HG03066 (cell line): ENCODE results near the gene MMP20.

ENCODE experiments used
- ATAC-seq: cut with Tn5 transposase; IDR thresholded peaks from one replicate; pipeline ENCODE4 v1.9.1; 2021; ENCODE audit warnings: low read depth; ENCODE audit not compliant: unreplicated experiment

Gene MMP20

DNA sequence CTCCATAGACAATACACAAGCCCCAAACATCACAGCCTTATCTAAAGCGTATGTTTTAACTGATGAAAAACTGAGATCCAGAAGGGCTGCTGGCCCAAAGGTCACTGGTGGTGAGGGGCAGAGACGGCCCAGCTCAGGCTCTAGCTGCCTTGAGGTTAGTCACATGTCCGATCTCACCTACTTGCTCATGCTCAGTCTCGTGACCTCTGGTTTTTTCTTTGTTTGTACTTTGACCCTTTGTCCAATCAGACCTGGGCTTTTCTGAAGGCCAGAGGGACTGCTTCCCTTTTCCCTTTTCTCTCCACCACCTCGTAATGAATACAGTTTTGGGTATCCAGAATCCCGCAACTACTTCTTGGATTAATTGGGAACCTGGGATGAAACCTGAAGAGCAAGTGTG is 28.6 kb downstream of the MMP20 start:
- no peak for ATAC-seq

DNA sequence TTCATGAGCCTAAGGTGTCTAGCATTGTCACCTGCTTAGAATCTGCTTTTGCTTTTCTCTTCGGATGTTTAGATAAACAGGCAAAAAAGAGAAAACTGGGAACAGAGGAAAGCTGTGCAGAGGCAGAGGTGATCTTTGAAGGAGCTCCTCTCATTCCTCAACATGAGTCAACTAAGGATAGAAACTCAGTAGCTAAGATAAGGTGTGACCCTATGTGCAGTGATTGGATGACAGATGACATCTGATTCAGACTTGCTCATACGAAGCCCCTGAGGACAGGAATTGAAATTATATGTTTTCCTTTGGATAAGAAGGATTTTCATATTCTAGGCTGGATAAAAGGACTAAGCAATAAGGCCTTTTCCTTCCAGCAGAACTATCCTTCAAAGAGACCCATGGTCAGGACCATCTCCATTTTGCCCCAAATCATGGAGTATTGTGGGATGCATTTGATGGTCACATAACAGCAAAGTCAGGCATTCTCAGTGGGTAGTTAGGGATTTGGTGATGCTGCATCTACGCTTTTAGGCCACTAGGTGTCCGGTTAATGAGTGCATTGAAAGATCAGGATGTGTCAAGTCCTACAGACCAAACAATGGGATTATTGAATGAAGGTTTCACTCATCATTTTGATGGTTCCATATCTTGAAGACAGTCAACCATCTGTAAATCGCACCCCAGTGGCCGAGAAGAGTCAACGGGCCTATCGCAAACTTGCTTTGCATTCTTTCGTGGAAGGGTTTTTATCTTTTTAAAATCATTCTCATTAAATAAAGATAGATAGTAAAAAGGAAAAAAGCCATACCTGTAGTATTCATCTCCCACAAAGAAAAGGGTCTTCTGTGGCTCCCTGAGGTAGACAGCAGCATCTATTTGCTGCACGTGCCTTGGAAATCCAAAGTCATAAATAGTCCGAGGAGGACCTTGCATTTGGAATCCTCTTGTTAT is 32.2 kb downstream of the MMP20 start:
- no peak for ATAC-seq

DNA sequence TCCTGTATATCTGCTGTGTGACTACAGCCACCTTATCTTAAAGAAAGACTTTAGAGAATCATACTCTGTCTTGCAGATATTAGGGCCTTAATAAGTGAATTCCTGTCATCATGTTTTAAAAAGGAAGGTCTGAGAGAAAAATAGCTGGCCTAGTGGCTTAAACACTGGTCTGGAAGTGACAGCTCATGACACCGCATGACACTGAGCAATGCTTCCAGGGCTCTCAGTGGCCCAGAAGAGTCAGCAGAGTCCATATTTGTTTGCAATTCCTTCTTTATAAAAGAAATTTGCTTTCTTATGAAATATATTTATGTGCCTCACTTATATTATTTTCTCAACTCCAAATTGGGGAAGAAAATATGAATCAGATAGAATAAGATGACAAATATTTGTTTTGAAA is 33.0 kb downstream of the MMP20 start:
- ATAC-seq: no peak

DNA sequence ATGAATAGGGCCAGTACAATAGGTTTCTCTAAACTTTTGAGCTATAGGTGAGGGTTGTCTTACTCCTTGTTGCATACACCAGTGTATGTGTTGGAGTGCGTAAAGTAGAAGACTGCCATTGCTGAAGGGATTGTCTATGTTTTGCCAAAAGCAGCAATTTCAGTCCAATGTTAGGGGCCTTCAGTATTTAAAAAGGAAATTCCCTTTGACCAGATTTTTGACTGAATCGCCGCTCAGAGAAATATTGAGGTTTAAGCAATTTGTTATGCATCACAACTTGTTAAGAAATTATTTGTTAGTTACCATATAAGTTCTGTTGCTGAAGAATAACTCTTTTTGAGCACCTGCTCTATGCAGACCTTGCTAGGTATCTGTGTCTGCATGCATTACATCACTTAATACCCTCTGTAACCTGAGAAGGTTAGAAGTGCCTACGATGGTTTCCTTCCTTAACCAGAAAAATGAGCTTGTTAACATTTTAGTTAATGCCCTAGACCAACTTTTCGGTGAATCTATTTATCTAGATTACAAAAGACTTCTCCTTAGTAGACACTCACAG is 33.9 kb downstream of the MMP20 start:
- ATAC-seq: no peak

DNA sequence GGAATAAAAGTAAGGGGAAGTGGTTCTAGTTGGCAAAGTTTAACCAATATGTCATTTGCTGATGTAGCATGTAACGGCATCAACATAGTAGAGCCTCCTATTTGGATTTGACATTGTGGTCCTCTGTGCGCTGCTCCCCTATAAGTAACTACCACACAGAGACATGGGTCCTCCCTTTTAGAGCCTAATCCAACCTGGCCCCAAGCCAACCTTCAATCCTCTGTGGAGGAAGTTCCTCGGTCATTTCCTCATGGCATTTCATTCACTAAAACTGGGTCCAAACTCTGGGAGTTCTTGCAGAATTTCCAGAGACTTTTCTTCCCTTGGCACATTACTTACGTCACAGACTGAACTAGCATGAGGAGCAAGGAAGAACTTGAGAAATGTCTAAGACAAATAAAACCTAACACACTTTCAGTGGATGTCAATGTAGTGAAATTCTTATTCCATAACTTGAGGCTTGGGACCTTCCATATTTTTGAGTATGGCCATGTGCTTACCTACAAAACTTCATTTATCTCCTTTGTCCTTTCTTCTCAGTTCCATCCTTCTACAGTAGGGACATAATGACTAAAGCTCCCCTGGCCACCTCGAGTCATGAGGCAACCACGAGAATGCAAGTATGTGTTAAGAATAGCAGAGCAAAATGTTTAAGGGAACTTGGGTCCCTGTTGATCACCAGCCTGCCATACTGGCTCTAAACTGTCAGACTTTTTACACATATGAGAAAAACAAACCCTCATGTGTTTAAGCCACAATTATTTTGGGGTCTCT is 34.7 kb downstream of the MMP20 start:
- ATAC-seq: no peak

DNA sequence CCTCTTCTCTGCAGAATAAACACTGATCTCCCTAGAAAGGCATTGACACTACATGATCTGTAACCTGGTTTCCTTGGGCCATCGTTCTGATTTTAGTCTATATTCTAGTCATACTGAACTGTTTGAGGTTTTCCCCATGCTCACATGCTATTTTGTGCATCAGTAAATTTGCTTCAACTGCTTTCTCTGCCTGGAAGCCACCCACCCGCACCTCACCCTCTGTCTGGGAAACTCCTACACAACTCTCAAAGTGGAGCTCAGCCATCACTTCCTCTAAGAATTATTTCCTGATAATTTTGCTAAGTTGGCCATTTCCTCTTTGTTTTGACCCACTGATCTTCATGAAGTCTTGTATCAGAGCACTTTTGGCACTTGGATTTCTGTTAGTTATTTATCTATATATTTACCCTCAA is 36.1 kb downstream of the MMP20 start:
- peak; percentile 67 for ATAC-seq

DNA sequence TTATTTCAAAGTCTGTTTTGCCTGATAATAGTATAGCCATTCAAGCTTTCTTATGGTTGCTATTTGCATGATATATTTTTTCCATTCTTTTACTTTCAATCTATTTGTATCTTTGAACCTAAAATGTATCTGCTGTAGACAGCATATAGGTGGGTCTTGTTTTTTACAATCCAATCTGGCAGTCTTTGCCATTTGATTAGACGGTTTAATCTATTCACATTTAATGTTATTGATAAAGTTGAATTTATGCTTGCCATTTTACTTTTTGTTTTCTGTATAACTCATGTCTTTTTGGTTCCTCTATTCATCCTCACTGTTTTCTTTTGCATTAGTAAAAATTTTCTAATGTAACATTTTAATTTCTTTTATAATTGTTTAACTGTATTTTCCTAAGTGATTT is 37.4 kb downstream of the MMP20 start:
- no peak for ATAC-seq

DNA sequence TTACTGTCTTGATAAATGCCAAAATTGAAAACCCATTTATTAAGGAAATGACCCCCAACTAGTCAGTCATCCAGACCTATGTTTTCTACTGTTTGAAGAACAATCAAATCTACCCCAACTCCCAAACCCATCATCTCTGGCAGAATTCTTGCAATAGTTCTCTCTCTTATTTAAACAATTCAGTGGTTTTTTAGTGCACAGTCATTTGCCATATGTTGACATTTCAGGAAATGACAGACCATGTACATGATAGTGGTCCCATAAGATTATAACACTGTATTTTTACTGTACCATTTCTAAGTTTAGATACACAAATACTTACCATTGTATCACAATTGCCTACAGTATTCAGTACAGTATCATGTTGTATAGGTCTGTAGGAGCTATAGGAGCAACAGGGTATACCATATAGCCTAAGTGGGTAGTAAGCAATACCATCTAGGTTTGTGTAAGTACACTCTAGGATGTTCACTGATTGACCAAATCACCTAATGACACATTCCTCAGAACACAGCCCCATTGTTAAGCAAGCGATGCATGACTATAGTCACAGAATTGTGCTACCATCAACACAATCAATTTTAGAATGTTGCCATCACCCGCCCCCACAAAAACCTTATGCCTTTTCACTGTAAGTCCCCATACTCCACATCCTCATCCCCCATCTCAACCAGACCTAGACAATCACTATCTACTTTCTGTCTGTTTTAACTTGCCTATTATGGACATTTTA is 41.8 kb downstream of the MMP20 start:
- ATAC-seq: no peak

DNA sequence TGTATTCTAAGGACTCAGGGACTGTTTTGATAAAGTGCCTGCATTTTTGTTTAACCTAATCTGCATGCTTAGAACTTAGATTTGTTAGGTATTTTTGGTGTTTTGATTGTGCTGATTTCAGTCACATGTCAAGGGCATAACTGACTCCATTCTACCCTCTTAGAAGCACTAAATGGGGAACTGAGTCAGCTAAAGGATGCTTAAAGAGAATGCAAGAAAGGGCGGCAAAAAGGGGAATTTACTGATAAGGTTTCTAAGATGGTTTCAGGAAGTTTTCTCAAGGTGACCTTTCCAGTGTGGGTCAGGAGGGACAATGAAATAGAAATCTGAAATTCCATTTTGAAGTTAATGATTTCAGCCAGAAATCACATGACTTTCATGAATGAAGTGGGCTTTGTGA is 43.0 kb downstream of the MMP20 start:
- no peak for ATAC-seq

DNA sequence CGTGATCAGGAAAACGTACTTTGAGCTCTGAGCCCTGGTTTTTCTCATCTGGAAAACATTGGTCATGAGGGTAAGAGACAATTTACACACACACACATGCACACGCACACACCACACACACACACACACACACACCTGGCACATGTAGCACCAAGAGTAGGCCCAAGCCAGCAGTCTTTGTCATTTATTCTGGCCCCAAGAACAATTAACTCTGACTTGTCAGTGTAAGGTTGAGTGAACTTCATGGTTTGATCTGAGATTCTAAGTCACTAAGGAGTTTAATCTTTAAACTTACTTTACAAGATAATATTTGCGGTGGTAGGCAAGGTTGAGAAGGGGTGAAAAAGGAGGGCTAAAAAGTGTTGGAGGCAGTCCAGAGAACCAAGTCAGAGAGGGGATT is 44.1 kb downstream of the MMP20 start:
- no peak for ATAC-seq

DNA sequence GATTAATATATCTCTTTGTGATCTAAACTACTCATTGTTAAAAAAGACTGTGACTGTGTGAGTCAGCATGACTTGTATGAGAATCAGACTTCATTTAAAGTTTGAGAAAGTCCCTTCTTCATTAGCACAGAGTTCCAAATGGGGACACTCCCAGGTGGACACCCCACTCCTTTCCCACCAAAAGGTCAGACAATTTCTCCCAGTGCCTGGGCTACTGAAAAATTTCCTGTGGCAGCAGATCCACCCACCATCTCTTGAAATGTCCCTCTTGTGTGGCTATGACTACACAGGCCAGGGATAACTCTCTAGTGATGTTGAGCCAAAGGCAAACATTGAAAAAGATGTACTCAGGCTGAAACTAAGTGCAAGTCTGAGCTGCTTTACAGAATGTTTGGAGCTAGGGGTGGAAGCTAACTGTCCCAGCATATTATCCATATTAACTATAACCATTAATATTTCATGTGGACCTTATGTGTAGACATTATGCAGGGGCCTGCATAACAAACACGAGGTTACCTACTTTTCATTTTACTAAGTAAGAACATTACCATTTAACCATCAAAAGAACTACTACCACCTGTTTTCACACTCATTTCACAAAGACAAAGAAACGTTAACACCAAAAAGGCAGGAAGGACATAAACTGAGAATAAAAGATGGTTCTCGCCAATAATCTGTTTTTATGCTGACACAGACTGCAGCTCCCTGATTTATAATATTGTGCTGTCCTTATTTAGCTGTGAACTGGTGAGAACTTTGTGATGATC is 44.8 kb downstream of the MMP20 start:
- ATAC-seq: peak; percentile 56

DNA sequence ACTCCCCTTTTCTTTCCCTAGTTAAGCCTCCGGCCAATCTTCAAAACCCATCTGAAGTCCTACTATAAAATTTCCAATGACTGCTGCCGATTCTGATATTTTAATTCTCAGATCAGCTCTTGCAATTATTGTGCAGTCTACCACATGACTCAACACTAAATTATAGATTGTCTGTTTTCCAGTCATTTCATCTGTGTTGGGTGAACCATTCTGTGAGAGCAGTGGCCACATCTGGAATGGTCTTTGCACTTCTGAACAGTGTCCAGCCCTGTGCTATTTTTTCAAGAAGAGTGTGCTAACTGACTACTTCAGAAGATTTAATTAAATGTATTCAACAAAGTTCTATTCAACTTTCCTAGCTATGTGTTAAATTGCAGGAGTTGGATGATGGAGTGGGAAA is 47.4 kb downstream of the MMP20 start:
- no peak for ATAC-seq

DNA sequence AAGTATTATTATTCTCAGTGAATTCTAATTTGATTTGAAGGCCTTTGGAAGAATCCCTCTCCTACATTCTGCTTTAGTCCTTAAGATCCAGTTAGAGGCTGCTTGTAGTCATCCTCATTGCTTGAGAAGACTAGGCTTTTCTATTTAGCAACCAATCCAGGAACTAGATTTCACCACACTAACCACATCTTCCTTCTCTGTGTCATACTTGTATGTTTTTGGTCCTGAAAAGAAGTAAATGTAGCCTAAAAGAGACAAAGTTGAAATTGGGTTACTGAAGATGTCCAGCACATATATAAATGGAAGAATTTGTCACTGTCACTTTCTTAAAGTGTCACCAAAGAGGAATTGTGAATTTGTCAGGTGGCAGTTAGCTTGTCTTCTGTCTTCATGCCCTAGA is 48.0 kb downstream of the MMP20 start:
- peak; percentile 58 for ATAC-seq

DNA sequence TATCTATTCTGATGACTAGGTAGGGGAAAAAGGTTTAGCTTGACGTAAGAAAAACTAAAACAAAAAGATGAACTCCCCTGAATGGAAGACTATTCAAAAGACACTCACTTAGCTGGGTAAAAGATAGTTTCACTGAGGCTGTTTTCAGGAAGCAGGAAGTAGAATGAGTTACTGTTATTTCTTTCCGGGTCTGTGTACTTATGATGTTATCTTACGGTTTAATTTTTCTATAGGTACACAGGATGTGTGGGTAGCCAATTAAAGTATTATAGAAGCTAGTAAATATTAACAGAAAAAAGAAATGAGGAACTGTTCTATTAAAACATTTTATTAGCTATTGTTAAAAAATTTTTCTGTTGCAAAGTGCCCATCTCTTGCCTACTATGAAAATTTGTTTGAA is 48.8 kb downstream of the MMP20 start:
- ATAC-seq: no peak

DNA sequence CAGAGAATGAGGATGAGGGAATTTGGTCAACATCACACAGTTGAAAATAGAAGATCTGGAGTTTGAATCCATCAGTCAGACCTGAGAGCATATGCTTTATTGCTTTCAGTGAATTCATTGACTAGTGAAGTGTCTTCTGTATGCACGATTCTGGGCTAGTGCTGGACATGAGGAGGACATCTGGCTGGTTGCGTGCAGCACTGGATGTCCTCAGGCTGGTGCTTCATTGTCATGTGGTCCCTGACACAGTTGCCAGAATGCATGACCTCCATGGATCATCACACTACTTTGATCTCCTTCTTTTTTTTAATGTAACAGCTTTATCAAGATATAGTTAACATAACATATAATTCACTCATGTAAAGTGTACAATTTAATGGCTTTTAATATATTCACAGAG is 50.1 kb downstream of the MMP20 start:
- ATAC-seq: no peak

DNA sequence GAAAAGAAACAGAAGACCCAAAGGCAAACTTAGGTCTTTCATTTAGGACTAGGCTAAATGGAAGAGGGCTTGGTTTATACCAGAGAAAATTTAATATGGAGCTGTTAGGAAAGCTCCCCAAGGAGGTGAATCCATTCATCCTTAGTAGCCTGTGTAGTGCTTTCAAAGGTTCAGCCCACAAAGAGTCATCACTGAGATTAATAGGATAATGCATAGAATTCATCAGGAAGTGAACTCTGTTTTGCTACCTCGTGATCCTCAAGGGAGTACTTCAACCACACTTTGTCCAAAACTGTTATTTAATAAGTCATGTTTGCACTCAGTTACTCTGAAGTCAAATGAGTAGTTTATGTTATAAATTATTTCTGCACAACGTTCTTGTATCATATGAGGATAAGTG is 51.3 kb downstream of the MMP20 start:
- no peak for ATAC-seq

DNA sequence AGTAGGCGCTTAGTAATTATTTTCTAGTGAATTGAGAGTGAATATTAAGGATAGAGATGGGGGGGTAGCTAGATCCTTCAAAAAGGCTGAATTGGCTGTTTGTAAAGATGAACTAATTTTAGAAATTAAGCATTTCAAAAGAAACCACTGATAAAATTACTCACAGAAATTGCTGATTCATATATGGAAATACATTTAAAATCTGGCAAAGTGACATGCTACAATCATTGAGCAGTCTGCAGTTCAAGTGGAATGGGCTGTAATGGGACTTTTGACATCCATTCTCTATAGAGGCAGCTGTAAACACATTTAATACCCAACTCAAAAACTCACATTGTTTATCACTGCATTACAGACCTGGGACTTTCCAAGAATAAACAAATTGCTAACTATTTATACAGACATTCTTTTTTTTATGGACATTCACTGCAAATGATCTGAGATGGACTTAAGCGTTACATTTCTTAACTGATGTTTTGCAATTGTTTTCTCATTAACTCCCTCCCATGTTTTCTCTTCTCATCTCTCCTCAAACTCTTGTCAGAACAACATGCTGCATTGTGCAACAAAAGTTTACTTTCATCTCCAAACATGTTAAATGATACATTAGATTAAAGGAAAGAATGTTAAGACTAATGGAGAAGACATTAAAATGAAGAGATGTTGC is 52.4 kb downstream of the MMP20 start:
- no peak for ATAC-seq

DNA sequence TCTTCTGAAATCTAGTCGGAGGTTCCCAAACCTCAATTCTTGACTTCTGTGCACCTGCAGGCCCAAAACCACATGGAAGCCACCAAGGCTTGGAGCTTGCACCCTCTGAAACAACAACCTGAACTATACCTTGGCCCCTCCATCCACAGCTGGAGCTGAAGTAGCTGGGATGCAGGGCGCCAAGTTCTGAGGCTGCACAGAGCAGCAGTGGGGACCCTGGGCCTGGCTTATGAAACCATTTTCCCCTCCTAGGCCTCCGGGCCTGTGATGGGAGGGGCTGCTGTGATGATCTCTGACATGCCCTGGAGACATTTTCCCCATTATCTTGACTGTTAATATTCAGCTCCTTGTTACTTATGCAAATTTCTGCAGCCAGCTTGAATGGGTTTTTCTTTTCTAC is 56.3 kb downstream of the MMP20 start:
- no peak for ATAC-seq

DNA sequence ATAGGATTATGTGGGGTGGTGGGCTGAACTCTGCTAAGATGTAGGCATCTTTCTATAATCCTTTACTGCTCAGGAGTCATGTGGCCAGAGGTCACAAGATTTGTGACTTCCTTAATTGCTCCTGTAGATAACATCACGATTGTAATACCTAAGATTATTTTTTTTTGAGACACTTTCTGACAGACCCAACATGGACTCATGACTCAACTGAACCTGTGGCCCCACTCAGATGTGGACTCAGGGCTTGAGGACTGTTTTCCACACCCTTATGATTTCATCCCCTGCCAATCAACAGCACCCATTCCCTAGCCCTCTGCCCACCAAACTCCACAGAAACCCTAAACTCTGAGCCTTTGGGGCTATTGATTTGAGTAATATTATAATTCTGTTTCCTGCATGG is 59.0 kb downstream of the MMP20 start:
- ATAC-seq: no peak

DNA sequence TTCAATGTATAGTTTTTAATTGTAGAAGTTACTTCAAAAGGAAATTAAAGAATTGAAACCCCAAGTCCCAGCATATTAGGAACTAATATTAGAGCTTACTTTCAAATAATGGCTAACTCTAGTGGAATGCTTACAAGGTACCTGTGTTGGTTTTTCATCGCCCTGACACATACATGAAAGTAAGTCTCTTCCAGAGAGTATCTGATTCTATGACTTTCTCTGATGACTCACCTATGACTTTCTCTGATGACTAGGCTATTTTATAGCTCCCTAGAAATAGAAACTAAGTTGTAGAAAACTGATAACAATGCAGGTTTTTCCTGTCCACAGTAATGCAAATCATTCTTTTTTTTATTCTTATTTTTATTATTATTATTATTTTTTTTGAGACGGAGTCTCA is 61.0 kb downstream of the MMP20 start:
- peak; percentile 52 for ATAC-seq
